ENCODE measurements around the gene BTLA.
"Not testable (repeated sequence)": the region's sequence is repeated elsewhere in the genome, so short reads cannot be mapped to it uniquely, and the experiment has no call there.

Gene BTLA

DNA sequence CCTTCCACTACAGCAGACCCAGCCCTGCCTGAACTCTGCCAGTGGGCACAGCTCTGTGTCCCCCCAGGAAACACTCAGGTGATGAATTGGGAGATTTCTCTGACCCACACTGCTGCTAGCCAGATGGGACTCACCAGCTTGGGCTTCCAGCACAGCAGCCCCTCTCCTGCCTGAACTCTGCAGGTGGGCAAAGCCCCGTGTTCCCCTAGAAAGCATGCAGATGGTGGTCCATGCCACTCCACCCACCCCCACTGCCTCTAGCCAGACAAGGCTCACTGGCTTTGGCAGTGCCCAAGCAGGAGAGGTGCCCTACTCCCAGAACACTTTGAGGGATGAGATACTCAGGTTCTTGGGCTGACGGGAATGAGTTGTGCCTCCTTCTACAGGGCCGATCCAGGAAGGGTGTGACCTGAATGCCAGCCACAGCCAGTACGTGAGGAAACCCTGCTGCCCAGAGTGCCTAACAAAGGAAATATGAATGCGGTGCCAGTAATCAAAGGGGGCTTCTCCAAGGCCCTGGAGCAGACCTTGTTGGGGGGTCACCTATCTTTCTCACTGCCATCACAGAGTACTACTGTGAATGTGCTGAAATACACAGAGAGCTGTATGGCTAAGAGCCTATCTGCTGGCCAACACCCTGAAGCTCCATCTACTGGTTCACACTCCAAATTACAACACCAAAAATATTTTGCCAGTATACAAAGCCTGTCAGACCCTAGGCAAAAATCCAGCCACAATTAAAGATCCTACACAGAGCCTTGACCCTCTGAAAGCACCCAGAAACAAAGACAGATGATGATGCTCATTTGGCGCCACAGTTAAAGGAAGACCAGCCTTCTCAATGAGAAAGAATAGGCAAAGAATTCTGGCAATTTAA is 61.9 kb downstream of the BTLA start:
- no peak for DNase-seq

DNA sequence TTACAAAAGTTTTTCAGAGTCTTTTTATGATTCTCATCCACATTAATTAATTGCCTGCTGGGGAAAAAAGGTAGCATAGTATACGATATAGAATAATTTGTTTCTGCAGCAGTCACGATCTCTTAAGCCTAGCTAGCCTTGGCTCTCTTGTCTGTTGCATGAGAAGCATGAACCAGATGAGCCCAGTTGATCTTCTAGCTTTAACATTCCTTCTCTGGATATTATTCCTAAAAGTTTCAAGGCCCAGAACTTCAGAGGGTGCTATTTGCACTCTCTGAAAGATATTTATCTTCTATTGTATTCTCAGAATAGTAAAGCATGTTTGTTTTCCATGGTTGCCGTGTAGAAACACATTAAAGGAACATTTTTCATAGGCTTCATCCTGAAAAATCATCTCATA is 69.3 kb downstream of the BTLA start:
- no peak for DNase-seq

DNA sequence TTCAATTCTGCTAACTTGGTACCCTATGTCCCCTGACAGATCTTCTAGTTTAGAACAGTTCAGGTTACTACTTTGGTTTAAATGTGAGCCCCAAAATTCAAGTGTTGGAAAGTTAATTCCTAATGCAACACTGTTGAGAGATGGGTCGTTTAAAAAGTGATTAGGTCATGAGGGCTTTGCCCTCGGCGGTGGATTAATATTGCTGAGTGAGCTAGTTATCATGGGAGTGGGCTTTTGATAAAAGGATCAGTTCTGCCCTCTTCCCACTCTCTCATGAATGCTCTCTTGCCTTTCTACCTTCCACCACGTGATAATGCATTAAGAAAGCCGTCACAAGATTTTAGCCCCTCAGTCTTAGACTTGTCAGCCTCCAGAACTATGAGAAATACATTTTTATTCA is 72.1 kb downstream of the BTLA start:
- no peak for DNase-seq

DNA sequence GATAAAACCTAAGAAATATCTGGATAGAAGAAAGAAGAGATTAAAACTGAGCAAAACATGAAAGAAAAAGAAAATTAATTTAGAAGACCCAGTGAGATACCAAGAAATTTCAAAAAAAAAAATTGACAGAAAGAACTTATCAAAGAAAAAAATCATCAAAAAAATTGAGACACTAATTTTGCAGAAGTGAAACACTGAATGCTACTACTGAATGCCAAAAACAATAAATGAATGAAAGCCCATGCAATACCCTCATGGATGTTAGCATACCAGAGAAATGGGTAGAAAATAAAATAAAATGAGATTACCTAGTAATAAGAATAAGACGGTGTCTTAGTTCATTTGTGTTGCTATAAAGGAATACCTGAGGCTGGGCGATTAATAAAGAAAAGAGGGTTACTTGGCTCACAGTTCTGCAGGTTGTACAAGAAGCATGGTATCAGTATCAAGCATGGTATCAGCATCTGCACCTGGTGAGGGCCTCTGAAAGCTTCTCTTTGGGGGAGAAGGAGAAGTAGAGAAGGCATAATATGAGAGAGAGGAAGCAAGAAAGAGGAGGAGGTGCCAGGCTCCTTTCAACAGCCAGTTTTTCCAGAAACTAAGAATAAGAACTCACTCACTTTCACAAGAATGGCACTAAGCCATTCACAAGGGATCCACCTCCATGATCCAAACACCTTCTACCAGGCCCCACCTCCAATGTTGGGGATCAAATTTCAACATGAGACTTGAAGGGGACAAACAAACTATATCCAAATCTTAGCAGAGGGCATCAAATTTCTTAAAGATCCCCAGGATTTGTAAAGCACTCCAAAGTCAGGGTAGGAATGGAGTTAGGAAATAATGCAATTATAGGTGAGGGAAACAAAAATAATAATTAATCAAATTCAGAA is 73.2 kb downstream of the BTLA start:
- DNase-seq, result no peak

DNA sequence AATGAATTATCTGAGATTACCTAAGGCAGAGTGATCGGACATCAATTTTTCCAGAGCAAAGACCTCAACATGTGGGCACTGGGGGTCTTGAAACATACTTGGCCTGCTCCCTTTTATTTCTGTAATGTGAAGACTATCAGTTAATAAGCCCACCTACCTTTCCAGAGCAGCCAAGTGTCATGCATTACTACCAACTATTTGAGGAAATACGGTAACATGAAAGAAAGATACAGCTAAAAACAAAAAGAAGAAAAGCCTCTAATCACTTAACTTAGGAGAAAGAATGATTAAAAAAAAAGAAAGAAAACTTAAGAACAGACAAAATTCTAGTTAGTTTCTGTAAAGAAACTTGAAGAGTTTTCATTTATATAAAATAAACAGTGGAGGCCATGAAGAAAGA is 73.9 kb downstream of the BTLA start:
- no peak for DNase-seq

DNA sequence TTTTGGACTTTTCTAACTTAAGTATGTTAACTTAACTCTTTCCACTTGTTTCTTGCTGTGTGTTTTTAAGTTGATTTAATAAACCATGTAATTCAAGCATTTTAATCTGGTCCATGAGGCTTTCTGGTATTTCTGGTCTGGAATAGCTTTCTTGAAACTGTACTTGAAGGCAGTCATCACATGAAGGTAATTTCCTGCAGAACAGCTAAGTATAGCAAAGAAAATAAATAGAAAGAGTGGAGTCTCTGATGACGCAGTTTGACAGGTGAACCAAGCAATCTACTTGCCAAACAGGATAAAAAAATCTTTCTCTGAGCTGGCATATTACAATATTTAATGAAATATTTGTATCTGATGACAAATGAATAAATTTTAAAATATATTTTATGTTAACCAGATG is 74.9 kb downstream of the BTLA start:
- peak; percentile 4 for DNase-seq

DNA sequence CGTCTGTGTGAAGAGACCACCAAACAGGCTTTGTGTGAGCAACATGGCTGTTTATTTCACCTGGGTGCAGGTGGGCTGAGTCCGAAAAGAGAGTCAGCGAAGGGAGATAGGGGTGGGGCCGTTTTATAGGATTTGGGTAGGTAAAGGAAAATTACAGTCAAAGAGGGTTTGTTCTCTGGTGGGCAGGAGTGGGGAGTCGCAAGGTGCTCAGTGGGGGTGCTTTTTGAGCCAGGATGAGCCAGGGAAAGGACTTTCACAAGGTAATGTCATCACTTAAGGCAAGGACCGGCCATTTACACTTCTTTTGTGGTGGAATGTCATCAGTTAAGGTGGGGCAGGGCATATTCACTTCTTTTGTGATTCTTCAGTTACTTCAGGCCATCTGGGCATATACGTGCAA is 76.4 kb downstream of the BTLA start:
- DNase-seq, result not testable (repeated sequence)

DNA sequence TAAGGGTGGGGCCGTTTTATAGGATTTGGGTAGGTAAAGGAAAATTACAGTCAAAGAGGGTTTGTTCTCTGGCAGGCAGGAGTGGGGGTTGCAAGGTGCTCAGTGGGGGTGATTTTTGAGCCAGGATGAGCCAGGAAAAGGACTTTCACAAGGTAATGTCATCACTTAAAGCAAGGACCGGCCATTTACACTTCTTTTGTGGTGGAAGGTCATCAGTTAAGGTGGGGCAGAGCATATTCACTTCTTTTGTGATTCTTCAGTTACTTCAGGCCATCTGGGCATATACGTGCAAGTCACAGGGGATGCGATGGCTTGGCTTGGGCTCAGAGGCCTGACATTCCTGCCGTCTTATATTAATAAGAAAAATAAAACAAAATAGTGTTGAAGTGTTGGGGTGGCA is 80.7 kb downstream of the BTLA start:
- not testable (repeated sequence) for DNase-seq

DNA sequence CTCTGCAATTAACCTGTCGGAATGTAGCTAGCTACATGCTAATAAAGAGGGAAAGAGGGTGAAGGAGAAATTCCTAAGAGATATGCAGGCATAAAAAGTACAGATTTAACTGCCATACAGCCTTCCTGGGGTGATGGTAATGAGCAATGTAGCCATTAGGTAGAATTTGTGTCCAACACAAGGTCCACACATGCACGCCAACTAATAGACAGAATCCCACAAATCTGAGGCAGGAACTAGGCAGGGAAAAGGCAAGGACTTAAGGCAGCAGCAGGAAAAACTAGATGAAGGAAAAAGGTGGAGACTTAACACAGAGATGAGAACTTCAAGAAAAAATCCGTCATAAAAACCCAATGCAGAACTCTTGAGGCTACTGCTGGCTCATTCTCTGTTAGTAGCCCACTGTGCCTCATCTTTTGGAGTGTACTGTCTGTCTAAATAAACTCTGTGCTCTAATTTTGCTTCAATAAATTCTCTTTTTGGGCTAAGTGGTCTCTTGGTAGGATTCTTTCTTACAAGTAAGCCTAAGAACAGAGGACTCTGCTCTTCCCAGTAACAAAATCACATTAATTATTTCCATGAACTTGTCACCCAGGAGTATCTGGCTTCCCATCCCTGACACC is 81.5 kb downstream of the BTLA start:
- no peak for DNase-seq

DNA sequence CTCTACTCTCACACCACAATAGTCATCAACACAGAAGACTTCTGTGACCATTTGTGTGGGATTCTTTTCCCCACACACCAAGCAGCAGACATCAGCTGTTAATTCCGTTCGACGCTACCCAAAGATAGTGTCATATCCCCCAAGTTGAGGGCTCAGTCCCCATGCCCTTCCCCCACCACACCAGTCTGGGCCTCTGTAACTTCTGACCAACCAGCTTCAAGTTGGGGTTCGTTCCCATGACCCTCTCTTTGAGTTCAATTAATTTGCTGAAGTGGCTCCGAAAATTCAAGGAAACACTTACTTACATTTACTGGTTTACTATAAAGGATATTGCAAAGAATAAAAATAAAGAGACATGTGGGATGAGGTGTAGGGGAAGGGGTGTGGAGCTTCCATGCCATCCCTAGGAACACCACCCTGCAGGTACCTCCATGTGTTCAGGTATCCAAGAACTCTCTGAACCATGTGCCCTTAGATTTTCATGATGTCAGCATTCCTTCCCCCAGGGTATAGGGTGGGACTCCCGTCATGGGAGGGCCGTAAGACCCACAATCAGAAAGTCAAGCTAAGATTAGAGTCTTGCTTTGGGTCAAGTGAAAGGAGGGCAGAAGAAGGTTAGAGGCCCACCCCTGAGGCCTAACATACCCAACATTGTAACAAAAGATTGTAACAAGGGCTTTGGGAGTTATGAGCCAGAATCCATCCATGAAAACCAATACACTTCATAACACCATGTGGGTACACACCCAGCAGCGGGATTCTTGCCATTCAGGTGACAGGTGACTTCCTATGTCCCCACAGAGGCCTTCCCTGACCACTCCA is 82.7 kb downstream of the BTLA start:
- no peak for DNase-seq

DNA sequence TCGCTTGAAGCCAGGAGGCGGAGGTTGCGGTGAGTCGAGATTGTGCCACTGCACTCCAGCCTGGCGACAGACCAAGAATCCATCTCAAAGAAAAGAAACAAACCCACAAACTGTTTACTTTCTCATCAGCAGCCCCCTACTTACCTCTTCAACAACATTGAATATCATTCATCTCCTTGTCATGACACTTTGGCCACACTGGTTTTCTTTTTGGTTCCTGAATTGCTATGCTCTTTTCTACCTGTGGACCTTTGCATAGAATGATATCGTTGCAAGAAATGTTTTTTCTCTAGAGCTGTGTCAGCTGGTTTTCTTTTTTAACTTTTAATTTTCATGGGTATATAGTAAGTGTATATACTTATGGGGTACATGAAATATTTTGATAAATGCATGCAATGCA is 83.9 kb downstream of the BTLA start:
- DNase-seq, result no peak
